Measurements from ENCODE around the gene MFSD12.

The MFSD12 gene

GRCh38 chr19:3557461-3558248 lies at the start of gene MFSD12:
Gene MFSD12, minus strand, starts transcription at chr19:3557586. Its CDS starts 183 bp downstream, at chr19:3557403.
- Histone ChIP-seq H3K27ac (ENCODE audit: low read length) (no peak within 1 kb of the TSS), H3K4me3 (ENCODE audit: low read length) (peak within 1 kb of the TSS; percentile 80), H3K9ac (ENCODE audit: low read depth, low read length) (peak within 1 kb of the TSS; percentile 45; the same call in 1 of the 2 replicates), H3K27me3 (ENCODE audit: insufficient read depth, low read length) (peaks cover 8% of the 10 kb centered on the region), H3K4me1 (ENCODE audit: insufficient read depth, low read length) (no peaks in the 10 kb centered on the region), H3K9me3 (ENCODE audit: insufficient read depth, low read depth, low read length) (no peaks in the 10 kb centered on the region), H3K36me3 (ENCODE audit: insufficient read depth, low read depth, low read length) (no peaks in the 10 kb centered on the region)

- H3K27ac ChIP-seq (ENCODE audit: low read length): no peak within 1 kb of the TSS
- no peaks in the 10 kb centered on the region for H3K9me3 ChIP-seq (ENCODE audit: insufficient read depth, low read depth, low read length)
- peaks cover 5% of the 10 kb centered on the region; the same call in 1 of the 2 replicates for H3K36me3 ChIP-seq (ENCODE audit: insufficient read depth, low read depth, low read length)
- peaks cover 26% of the 10 kb centered on the region for H3K27me3 ChIP-seq (ENCODE audit: insufficient read depth, low read length)
- H3K4me1 ChIP-seq (ENCODE audit: insufficient read depth, low read length): 0 out of 2 replicates have a peak, but pooled peaks cover 3% of the 10 kb centered on the region
- peak within 1 kb of the TSS; percentile 67 for H3K4me3 ChIP-seq (ENCODE audit: low read length)
- H3K9ac ChIP-seq (ENCODE audit: low read depth, low read length): no peak within 1 kb of the TSS
These were observed 49.4 kb upstream of the MFSD12 start, which contains the start of gene TBXA2R for GRCh38 chr19:3606690-3607289. Gene TBXA2R, minus strand, starts transcription at chr19:3606875. Its CDS starts 6,241 bp downstream, at chr19:3600634.

- Histone ChIP-seq H3K9ac (ENCODE audit: low read depth, low read length) (no peak overlapping the region), H3K36me3 (ENCODE audit: insufficient read depth, low read depth, low read length) (no peaks in the 10 kb centered on the region), H3K9me3 (ENCODE audit: insufficient read depth, low read depth, low read length) (no peaks in the 10 kb centered on the region), H3K4me3 (ENCODE audit: low read length) (peak overlapping the region; percentile 67; the same call in 1 of the 2 replicates), H3K27ac (ENCODE audit: low read length) (no peak overlapping the region), H3K4me1 (ENCODE audit: insufficient read depth, low read length) (0 out of 2 replicates have a peak, but pooled peaks cover 3% of the 10 kb centered on the region), H3K27me3 (ENCODE audit: insufficient read depth, low read length) (peaks cover 26% of the 10 kb centered on the region)
These were observed 48.8 kb upstream of the MFSD12 start for GRCh38 chr19:3606174-3606689.

- Histone ChIP-seq H3K36me3 (ENCODE audit: insufficient read depth, low read depth, low read length) (no peaks in the 10 kb centered on the region), H3K4me1 (ENCODE audit: insufficient read depth, low read length) (0 out of 2 replicates have a peak, but pooled peaks cover 3% of the 10 kb centered on the region), H3K27ac (ENCODE audit: low read length) (no peak overlapping the region), H3K9me3 (ENCODE audit: insufficient read depth, low read depth, low read length) (no peaks in the 10 kb centered on the region), H3K9ac (ENCODE audit: low read depth, low read length) (no peak overlapping the region), H3K27me3 (ENCODE audit: insufficient read depth, low read length) (peaks cover 26% of the 10 kb centered on the region), H3K4me3 (ENCODE audit: low read length) (no peak overlapping the region; the same call in 1 of the 2 replicates)
These were observed 48.4 kb upstream of the MFSD12 start for GRCh38 chr19:3605770-3606169.

GRCh38 chr19:3605361-3605760 lies 48.0 kb upstream of the MFSD12 start:
- H3K9me3 ChIP-seq (ENCODE audit: insufficient read depth, low read depth, low read length): no peaks in the 10 kb centered on the region
- no peak overlapping the region for H3K4me3 ChIP-seq (ENCODE audit: low read length)
- 0 out of 2 replicates have a peak, but pooled peaks cover 3% of the 10 kb centered on the region for H3K4me1 ChIP-seq (ENCODE audit: insufficient read depth, low read length)
- no peak overlapping the region for H3K9ac ChIP-seq (ENCODE audit: low read depth, low read length)
- H3K27me3 ChIP-seq (ENCODE audit: insufficient read depth, low read length): peaks cover 26% of the 10 kb centered on the region
- no peaks in the 10 kb centered on the region for H3K36me3 ChIP-seq (ENCODE audit: insufficient read depth, low read depth, low read length)
- H3K27ac ChIP-seq (ENCODE audit: low read length): no peak overlapping the region

- Histone ChIP-seq H3K27me3 (ENCODE audit: insufficient read depth, low read length) (peaks cover 26% of the 10 kb centered on the region), H3K9ac (ENCODE audit: low read depth, low read length) (no peak overlapping the region), H3K4me3 (ENCODE audit: low read length) (no peak overlapping the region), H3K27ac (ENCODE audit: low read length) (no peak overlapping the region), H3K9me3 (ENCODE audit: insufficient read depth, low read depth, low read length) (no peaks in the 10 kb centered on the region), H3K36me3 (ENCODE audit: insufficient read depth, low read depth, low read length) (no peaks in the 10 kb centered on the region), H3K4me1 (ENCODE audit: insufficient read depth, low read length) (0 out of 2 replicates have a peak, but pooled peaks cover 3% of the 10 kb centered on the region)
These were observed 47.6 kb upstream of the MFSD12 start for GRCh38 chr19:3604987-3605343.

GRCh38 chr19:3604227-3604986 lies 47.0 kb upstream of the MFSD12 start:
- no peak overlapping the region for H3K4me3 ChIP-seq (ENCODE audit: low read length)
- H3K9me3 ChIP-seq (ENCODE audit: insufficient read depth, low read depth, low read length): no peaks in the 10 kb centered on the region
- no peak overlapping the region for H3K27ac ChIP-seq (ENCODE audit: low read length)
- H3K4me1 ChIP-seq (ENCODE audit: insufficient read depth, low read length): 0 out of 2 replicates have a peak, but pooled peaks cover 3% of the 10 kb centered on the region
- H3K9ac ChIP-seq (ENCODE audit: low read depth, low read length): no peak overlapping the region
- H3K36me3 ChIP-seq (ENCODE audit: insufficient read depth, low read depth, low read length): no peaks in the 10 kb centered on the region
- H3K27me3 ChIP-seq (ENCODE audit: insufficient read depth, low read length): peaks cover 26% of the 10 kb centered on the region

- H3K27ac ChIP-seq (ENCODE audit: low read length): no peak overlapping the region
- no peaks in the 10 kb centered on the region for H3K9me3 ChIP-seq (ENCODE audit: insufficient read depth, low read depth, low read length)
- no peak overlapping the region for H3K9ac ChIP-seq (ENCODE audit: low read depth, low read length)
- no peaks in the 10 kb centered on the region for H3K36me3 ChIP-seq (ENCODE audit: insufficient read depth, low read depth, low read length)
- 0 out of 2 replicates have a peak, but pooled peaks cover 3% of the 10 kb centered on the region for H3K4me1 ChIP-seq (ENCODE audit: insufficient read depth, low read length)
- H3K27me3 ChIP-seq (ENCODE audit: insufficient read depth, low read length): peaks cover 26% of the 10 kb centered on the region
- H3K4me3 ChIP-seq (ENCODE audit: low read length): no peak overlapping the region
These were observed 45.9 kb upstream of the MFSD12 start for GRCh38 chr19:3603121-3603811.

- Histone ChIP-seq H3K4me3 (ENCODE audit: low read length) (no peak overlapping the region), H3K27me3 (ENCODE audit: insufficient read depth, low read length) (peaks cover 14% of the 10 kb centered on the region), H3K9ac (ENCODE audit: low read depth, low read length) (no peak overlapping the region), H3K9me3 (ENCODE audit: insufficient read depth, low read depth, low read length) (no peaks in the 10 kb centered on the region), H3K4me1 (ENCODE audit: insufficient read depth, low read length) (no peaks in the 10 kb centered on the region), H3K27ac (ENCODE audit: low read length) (no peak overlapping the region), H3K36me3 (ENCODE audit: insufficient read depth, low read depth, low read length) (no peaks in the 10 kb centered on the region)
These were observed 43.6 kb upstream of the MFSD12 start for GRCh38 chr19:3601021-3601420.

GRCh38 chr19:3599776-3600187 lies 42.4 kb upstream of the MFSD12 start:
- H3K27ac ChIP-seq (ENCODE audit: low read length): no peak overlapping the region
- H3K27me3 ChIP-seq (ENCODE audit: insufficient read depth, low read length): peaks cover 1% of the 10 kb centered on the region; the same call in 1 of the 2 replicates
- H3K9me3 ChIP-seq (ENCODE audit: insufficient read depth, low read depth, low read length): no peaks in the 10 kb centered on the region
- H3K4me3 ChIP-seq (ENCODE audit: low read length): no peak overlapping the region
- no peaks in the 10 kb centered on the region for H3K36me3 ChIP-seq (ENCODE audit: insufficient read depth, low read depth, low read length)
- H3K9ac ChIP-seq (ENCODE audit: low read depth, low read length): no peak overlapping the region
- H3K4me1 ChIP-seq (ENCODE audit: insufficient read depth, low read length): no peaks in the 10 kb centered on the region

All from iPS-20b (cell line).